Nephron progenitor cell (in vitro differentiated cells): Measurements from ENCODE around the gene ECHS1.

Source experiments
- DNase-seq: peaks from one replicate; pipeline ENCODE4 v3.0.0; 2021
- H3K27ac Mint-ChIP-seq: 2 replicates; pipeline ENCODE4 v1.8.0; 2021; ENCODE audit warnings: mild to moderate bottlenecking, moderate library complexity, mixed read lengths
- H3K27me3 Mint-ChIP-seq: 2 replicates; pipeline ENCODE4 v1.8.0; 2021; ENCODE audit warnings: mild to moderate bottlenecking, low read depth, mixed read lengths; ENCODE audit not compliant: poor library complexity
- H3K36me3 Mint-ChIP-seq: 2 replicates; pipeline ENCODE4 v1.8.0; 2021; ENCODE audit warnings: low read depth, mixed read lengths
- H3K4me1 Mint-ChIP-seq: 2 replicates; pipeline ENCODE4 v1.8.0; 2021; ENCODE audit warnings: mixed read lengths
- H3K4me3 Mint-ChIP-seq: 2 replicates; pipeline ENCODE4 v1.8.0; 2021; ENCODE audit warnings: mild to moderate bottlenecking, moderate library complexity, mixed read lengths
- H3K9me3 Mint-ChIP-seq: 2 replicates; pipeline ENCODE4 v1.8.0; 2021; ENCODE audit warnings: mild to moderate bottlenecking, moderate library complexity, mixed read lengths
- TF ChIP-seq, protein P1 (sequence below): fragments of 200-600 bp; sonication (generic); IDR thresholded peaks from 2 replicates; pipeline ENCODE4 v1.5.0; 2021; ENCODE audit warnings: antibody characterized with exemption

Gene ECHS1

DNA sequence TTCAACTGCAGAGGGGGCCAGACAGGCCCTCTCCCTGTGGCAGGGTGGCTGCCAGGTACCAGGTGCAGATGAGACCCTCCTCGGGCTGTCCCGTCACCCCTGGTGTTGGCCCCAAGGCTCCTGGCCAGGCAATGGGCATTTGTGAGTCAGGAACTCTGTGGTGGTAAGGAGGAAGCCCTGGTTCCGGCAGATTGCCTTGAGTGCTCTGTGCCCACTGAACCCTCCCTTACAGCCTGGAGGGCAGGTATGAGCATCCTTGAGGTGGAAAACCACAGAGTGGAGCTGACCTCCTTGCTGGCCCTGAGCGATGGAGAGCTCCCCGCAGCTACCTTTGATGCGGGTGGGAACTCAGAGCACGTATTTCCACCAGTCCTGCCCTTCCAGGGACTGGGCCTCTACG, 7.9 kb upstream of the ECHS1 start:
- Mint-ChIP-seq H3K4me1 (peaks cover 10% of the 10 kb centered on the region), H3K9me3 (no peaks in the 10 kb centered on the region), H3K36me3 (peaks cover 5% of the 10 kb centered on the region), H3K27ac (no peak overlapping the region), H3K27me3 (peaks cover 64% of the 10 kb centered on the region), H3K4me3 (no peak overlapping the region)
- no peak for DNase-seq
- TF ChIP-seq, protein P1, sequence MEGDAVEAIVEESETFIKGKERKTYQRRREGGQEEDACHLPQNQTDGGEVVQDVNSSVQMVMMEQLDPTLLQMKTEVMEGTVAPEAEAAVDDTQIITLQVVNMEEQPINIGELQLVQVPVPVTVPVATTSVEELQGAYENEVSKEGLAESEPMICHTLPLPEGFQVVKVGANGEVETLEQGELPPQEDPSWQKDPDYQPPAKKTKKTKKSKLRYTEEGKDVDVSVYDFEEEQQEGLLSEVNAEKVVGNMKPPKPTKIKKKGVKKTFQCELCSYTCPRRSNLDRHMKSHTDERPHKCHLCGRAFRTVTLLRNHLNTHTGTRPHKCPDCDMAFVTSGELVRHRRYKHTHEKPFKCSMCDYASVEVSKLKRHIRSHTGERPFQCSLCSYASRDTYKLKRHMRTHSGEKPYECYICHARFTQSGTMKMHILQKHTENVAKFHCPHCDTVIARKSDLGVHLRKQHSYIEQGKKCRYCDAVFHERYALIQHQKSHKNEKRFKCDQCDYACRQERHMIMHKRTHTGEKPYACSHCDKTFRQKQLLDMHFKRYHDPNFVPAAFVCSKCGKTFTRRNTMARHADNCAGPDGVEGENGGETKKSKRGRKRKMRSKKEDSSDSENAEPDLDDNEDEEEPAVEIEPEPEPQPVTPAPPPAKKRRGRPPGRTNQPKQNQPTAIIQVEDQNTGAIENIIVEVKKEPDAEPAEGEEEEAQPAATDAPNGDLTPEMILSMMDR, result no peak

DNA sequence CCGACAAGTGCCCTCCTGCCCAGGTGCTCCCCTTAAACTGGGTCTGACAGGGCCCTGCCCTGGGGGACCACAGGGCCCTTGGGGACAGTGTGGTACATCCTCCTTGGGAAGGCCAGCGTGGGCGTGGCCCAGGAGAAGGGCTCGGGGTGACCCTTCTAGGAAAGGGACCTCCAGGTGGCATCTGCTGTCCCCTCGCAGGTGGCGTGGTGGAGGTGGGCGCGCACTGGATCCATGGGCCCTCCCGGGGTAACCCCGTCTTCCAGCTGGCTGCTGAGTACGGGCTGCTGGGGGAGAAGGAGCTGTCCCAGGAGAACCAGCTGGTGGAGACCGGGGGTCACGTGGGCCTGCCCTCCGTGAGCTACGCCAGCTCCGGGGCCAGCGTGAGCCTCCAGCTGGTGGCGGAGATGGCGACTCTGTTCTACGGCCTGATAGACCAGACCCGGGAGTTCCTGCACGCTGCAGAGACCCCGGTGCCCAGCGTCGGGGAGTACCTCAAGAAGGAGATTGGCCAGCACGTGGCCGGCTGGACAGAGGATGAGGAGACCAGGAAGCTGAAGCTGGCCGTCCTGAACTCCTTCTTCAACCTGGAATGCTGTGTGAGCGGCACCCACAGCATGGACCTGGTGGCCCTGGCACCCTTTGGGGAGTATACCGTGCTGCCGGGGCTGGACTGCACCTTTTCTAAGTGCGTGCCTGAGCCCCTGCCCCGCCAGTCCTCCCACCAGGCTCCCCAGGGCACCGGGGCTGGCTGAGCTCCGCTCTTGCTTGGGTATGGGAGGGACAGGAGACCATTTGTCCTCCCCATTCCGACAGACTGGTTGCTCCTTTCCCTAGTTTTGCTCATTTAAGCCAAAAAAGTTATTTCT, 6.9 kb upstream of the ECHS1 start:
- H3K27ac Mint-ChIP-seq, result no peak overlapping the region
- peak overlapping the region; percentile 71 for H3K4me3 Mint-ChIP-seq

DNA sequence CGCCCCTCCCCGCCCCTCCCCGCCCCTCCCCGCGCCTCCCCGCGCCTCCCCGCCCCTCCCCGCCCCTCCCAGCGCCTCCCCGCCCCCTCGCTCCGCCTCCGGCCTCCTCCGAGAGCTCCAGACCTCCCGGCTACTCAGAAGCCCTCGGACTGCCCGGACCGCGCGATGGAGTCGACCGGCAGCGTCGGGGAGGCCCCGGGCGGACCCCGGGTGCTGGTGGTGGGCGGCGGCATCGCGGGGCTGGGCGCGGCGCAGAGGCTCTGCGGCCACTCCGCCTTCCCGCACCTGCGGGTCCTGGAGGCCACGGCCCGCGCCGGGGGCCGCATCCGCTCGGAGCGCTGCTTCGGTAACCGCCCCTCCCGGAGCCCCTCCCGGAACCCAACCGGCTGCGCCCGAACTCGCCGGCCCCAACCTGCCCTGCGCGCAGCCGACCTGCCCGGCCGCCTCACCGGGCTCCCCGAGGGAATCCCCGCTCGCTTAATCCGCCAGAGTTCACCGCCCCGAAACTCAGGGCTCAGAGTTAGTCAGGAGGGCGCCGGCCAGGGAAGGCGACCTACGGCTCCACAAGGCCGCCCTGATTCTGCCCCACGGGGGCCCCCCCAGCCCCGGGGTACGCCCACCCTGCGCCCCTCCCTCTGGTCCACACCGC, 6.1 kb upstream of the ECHS1 start, which contains the start of gene PAOX:
TSS of gene PAOX (plus strand) at position 111 of the 649 bp plus-strand sequence. CDS start at position 166, 55 bp downstream.
- peak within 1 kb of the TSS; percentile 80 for H3K4me3 Mint-ChIP-seq
- H3K4me1 Mint-ChIP-seq, result peaks cover 25% of the 10 kb centered on the region
- H3K27ac Mint-ChIP-seq, result no peak within 1 kb of the TSS
- peaks cover 5% of the 10 kb centered on the region for H3K36me3 Mint-ChIP-seq
- TF ChIP-seq, protein P1, result no peak
- no peaks in the 10 kb centered on the region for H3K9me3 Mint-ChIP-seq
- H3K27me3 Mint-ChIP-seq, result peaks cover 79% of the 10 kb centered on the region
- peak; percentile 82 for DNase-seq

More for the DNA sequence above, 6.9 kb upstream of the ECHS1 start:
- Mint-ChIP-seq H3K4me1 (peaks cover 17% of the 10 kb centered on the region), H3K9me3 (no peaks in the 10 kb centered on the region), H3K27me3 (peaks cover 74% of the 10 kb centered on the region), H3K36me3 (peaks cover 5% of the 10 kb centered on the region)
- TF ChIP-seq, protein P1, result no peak
- DNase-seq, result no peak

DNA sequence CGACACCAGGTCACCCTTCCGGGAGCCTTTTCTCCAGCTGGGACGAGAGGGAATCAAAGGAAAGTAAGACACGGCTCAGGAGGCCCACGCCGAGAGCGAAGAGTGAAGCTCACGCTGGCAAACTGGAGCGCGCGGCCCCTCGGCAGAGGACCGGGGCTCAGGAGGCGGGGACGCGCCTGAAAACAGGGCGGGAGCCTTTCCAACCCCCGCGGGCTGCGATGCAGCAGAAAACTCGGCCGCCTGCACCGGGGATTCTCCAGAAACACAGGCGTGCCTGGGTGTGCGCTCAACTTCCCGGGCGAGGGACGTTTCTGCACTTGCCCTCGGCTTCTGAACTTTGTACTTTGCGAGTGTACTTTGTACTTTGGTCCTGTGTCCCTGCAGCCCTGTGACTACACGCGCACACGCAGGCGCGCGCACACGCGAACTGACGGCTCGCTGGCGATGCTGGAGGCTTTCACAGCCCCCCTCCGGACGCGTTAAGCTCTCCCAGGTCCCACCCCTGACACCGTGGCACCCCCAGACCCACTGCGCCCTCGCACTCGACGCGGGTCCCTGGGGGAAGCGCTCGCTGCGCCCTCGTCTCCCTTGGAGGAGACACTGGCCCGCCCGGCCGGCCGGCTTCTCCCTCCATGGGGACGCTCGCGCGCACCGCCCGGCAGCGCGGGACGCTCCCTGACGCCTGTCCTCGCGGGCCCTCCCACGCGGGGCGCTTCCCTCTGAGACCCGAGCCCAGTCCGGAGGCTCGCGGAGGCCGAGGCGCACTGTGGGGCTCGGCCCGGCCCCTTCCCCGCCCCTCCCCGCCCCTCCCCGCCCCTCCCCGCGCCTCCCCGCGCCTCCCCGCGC, 5.3 kb upstream of the ECHS1 start:
- peak overlapping the region; percentile 80 for H3K4me3 Mint-ChIP-seq
- peaks cover 31% of the 10 kb centered on the region for H3K4me1 Mint-ChIP-seq
- no peak overlapping the region for H3K27ac Mint-ChIP-seq
- H3K36me3 Mint-ChIP-seq, result peaks cover 5% of the 10 kb centered on the region
- peak; percentile 74 for DNase-seq
- TF ChIP-seq, protein P1, result no peak
- H3K9me3 Mint-ChIP-seq, result no peaks in the 10 kb centered on the region
- H3K27me3 Mint-ChIP-seq, result peaks cover 80% of the 10 kb centered on the region

DNA sequence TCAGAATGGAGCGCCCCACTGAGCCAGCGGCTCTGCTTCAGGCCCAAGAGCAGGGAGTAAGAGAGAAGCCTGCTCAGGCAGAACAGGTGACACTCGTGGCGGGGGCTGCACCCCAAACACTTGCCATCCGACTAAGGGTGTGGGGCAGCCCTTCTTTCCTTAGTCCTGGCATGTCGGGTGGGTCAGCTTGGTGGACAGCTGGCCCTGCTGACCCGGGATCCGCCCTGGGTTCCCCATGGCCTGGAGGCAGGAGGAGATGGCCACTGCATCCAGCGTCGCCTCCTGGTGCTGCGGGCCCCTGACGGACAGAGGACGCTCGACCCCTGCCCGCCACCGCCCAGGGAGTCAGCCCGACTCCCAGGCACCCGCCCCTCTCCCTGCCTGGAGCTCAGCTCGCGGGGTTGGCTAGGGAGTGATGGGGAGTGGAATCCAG, 4.7 kb upstream of the ECHS1 start:
- H3K9me3 Mint-ChIP-seq, result no peaks in the 10 kb centered on the region

More for the DNA sequence above, 4.7 kb upstream of the ECHS1 start:
- Mint-ChIP-seq H3K27me3 (peaks cover 78% of the 10 kb centered on the region), H3K4me1 (peaks cover 35% of the 10 kb centered on the region), H3K27ac (no peak overlapping the region), H3K4me3 (peak overlapping the region; percentile 80), H3K36me3 (peaks cover 5% of the 10 kb centered on the region)
- TF ChIP-seq, protein P1, result no peak
- DNase-seq, result no peak
